ENCODE measurements around the gene TMEM255B.
A peak's percentile ranks its signal among the peaks of the same experiment; 100 is the strongest.
"Not testable (repeated sequence)": the region's sequence is repeated elsewhere in the genome, so short reads cannot be mapped to it uniquely, and the experiment has no call there.

TMEM255B gene

GRCh38 chr13:113758651-113759524 lies at the start of gene TMEM255B:
Gene TMEM255B, plus strand, starts transcription at chr13:113759226. Its CDS starts 44 bp downstream, at chr13:113759270.
- DNase-seq (ENCODE audit: low read depth in 2 of 2): peak; percentile 68 to 70

GRCh38 chr13:113722921-113723320 lies 36.1 kb upstream of the TMEM255B start:
- DNase-seq (ENCODE audit: low read depth in 2 of 2): no peak

GRCh38 chr13:113723410-113724015 lies 35.5 kb upstream of the TMEM255B start:
- no peak for DNase-seq (ENCODE audit: low read depth in 2 of 2)

- no peak for DNase-seq (ENCODE audit: low read depth in 2 of 2)
Measured at GRCh38 chr13:113724016-113724758, 34.8 kb upstream of the TMEM255B start.

- DNase-seq (ENCODE audit: low read depth in 2 of 2): peak; percentile 72 to 77
Measured at GRCh38 chr13:113724780-113725315, 34.2 kb upstream of the TMEM255B start.

GRCh38 chr13:113725329-113726105 lies 33.5 kb upstream of the TMEM255B start:
- DNase-seq (ENCODE audit: low read depth in 2 of 2): peak in 1 of 2 donors; percentile 34

- DNase-seq (ENCODE audit: low read depth in 2 of 2): not testable (repeated sequence)
Measured at GRCh38 chr13:113726106-113726821, 32.8 kb upstream of the TMEM255B start.

GRCh38 chr13:113726961-113727411 lies 32.0 kb upstream of the TMEM255B start:
- no peak for DNase-seq (ENCODE audit: low read depth in 2 of 2)

- DNase-seq (ENCODE audit: low read depth in 2 of 2): no peak
Measured at GRCh38 chr13:113728571-113729054, 30.4 kb upstream of the TMEM255B start.

- DNase-seq (ENCODE audit: low read depth in 2 of 2): no peak
Measured at GRCh38 chr13:113729187-113730019, 29.6 kb upstream of the TMEM255B start.

- DNase-seq (ENCODE audit: low read depth in 2 of 2): no peak
Measured at GRCh38 chr13:113730258-113730691, 28.8 kb upstream of the TMEM255B start.

- no peak for DNase-seq (ENCODE audit: low read depth in 2 of 2)
Measured at GRCh38 chr13:113730831-113731191, 28.2 kb upstream of the TMEM255B start.

- no peak for DNase-seq (ENCODE audit: low read depth in 2 of 2)
Measured at GRCh38 chr13:113731192-113732175, 27.5 kb upstream of the TMEM255B start.

- DNase-seq (ENCODE audit: low read depth in 2 of 2): no peak
Measured at GRCh38 chr13:113732176-113732960, 26.7 kb upstream of the TMEM255B start.

- DNase-seq (ENCODE audit: low read depth in 2 of 2): no peak
Measured at GRCh38 chr13:113732961-113733950, 25.8 kb upstream of the TMEM255B start.
